GM10266 (cell line): ENCODE results near the gene ARPC1B.
"Not testable (repeated sequence)": the region's sequence is repeated elsewhere in the genome, so short reads cannot be mapped to it uniquely, and the experiment has no call there.

Experiments used
- DNase-seq: peaks from one replicate; pipeline ENCODE4 v3.0.0; 2012; ENCODE audit errors: extremely low spot score
- TF ChIP-seq, protein P1 (sequence below): IDR thresholded peaks from 2 replicates; pipeline ENCODE4 v1.5.1; 2012; ENCODE audit warnings: mild to moderate bottlenecking, low read depth; ENCODE audit not compliant: control insufficient read depth, insufficient read depth; ENCODE audit errors: missing control alignments

The ARPC1B gene

DNA sequence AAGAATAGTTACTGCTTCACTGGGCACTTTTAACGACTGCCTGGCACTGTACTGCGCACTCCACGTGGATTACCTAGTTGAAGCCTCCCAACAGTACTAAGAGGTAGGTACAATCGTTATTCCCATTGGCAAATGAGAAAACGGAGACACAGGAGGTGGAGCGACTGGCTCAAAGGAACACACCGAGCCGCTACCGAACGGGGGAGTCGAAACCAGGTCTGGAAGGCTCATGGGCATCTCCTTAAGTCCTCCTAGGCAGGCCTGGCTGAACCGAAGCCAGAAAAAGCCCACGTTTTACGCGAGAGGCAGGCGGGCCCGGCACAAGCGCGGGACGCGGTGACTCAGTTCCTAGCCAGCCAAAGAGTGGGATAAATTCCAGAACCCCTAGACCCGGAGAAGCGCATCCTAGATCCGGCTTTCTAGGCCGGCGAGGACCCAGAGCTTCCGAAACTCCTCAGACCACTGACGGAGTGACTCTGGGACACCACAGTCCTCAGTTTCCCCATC lies 33.4 kb downstream of the ARPC1B start:
- no peak for DNase-seq
- TF ChIP-seq, protein P1, sequence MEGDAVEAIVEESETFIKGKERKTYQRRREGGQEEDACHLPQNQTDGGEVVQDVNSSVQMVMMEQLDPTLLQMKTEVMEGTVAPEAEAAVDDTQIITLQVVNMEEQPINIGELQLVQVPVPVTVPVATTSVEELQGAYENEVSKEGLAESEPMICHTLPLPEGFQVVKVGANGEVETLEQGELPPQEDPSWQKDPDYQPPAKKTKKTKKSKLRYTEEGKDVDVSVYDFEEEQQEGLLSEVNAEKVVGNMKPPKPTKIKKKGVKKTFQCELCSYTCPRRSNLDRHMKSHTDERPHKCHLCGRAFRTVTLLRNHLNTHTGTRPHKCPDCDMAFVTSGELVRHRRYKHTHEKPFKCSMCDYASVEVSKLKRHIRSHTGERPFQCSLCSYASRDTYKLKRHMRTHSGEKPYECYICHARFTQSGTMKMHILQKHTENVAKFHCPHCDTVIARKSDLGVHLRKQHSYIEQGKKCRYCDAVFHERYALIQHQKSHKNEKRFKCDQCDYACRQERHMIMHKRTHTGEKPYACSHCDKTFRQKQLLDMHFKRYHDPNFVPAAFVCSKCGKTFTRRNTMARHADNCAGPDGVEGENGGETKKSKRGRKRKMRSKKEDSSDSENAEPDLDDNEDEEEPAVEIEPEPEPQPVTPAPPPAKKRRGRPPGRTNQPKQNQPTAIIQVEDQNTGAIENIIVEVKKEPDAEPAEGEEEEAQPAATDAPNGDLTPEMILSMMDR = no peak

DNA sequence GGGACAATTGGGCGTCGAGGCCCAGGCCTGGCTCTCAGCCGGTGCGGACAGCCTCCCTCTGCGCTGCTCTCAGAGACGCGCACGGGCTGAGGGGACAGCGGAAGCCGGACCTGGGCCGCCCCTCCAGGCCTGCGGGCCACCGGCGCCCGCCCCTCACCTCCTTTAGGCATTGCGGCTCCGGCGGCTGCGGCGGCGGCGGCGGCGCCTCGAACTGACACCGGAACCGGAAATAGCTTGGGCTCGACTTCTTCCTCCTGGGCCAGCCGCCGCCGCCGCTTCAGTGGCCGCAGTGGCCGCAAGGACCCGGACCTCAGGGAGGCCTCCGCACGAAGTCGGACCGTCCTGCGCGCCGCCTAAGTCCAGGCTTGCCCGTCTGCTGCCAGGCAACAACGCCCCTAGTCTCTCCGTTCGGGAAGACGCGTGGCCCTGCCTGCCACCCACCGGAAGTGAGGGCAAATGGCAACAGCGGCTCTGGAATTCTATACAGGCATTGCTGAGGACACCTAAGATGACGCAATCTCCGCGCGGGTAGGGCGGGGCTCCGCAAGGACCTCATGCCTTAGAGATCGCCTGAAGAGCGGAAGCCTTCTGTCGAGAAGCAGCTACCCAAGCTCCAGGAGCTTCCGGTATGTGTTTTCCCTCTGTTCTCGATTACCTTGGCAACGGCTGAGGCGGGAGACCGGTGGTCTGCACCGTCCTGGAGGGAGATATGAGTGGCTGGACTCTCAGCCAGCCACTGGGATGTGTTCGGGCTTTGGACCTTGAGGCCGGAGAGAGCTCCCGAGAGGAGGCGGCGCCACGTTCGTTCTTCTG lies 34.1 kb downstream of the ARPC1B start, which contains the start of the genes BUD31 and PDAP1:
Gene BUD31, plus strand, starts transcription at position 591 of the 813 bp plus-strand sequence. CDS start 2,124 bp downstream, outside the sequence.
Gene PDAP1, minus strand, starts transcription at position 219 of the 813 bp plus-strand sequence. Its CDS starts 49 bp downstream, at position 170.
- DNase-seq = peak; percentile 96
- TF ChIP-seq, protein P1 = peak; percentile 13

DNA sequence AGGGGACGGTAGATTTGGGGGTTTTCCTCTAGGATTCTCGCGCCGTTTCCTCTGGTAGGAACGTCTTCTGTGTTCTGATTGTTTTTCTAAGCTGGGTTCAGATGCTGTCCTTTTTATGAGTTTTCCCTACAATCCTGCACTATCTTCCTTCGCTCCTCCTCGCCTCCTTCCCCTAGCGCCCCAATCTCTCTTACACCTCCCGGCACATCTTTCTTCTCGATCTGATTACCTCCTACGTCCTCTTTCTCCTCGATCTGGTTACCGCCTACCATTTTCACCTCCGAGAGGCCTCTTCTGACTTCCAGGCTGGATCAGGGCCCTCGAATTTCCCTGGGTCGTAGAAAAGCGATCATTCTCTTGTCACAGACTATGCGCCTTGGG lies 34.7 kb downstream of the ARPC1B start:
- no peak for DNase-seq

DNA sequence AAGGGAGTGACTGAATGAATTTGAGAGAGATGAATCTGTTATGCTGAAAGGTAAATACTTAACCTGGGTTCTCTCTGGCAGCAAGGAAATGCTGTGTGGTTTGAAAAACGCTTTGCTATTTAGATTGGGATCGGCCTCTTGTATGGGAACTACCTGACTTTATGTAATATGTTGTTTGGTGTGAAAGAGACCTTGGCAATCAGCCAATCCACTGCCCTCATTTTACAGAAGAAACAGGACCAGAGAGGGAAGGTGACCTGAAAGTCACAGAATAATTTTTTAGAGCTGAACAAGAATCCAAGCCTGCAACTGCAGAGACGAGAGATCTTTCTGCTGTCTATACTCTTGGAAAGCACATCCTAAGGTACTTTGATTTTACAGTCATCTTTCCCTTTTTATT lies 35.3 kb downstream of the ARPC1B start:
- no peak for DNase-seq
- TF ChIP-seq, protein P1 = no peak

More for the DNA sequence above, 34.7 kb downstream of the ARPC1B start:
- TF ChIP-seq, protein P1 = no peak

DNA sequence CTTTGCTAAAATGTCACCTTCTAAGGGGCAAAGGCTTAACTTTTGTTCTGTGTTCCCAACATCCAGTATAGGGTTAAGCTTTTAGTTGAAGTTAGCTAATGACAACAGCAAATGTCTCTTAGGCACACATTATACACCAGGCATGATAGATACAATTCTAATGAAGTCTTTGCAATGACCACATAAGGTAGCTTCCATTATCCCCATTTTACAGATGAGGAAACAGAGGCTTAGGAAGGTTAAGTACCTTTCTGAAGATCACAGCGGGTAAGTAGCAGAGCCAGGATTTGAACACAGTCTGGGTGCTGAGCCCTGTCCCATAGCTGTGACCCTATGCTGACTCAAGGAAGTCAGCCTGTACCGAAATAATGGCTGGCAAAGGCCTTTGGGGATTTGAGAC lies 36.1 kb downstream of the ARPC1B start:
- DNase-seq = no peak
- TF ChIP-seq, protein P1 = no peak

DNA sequence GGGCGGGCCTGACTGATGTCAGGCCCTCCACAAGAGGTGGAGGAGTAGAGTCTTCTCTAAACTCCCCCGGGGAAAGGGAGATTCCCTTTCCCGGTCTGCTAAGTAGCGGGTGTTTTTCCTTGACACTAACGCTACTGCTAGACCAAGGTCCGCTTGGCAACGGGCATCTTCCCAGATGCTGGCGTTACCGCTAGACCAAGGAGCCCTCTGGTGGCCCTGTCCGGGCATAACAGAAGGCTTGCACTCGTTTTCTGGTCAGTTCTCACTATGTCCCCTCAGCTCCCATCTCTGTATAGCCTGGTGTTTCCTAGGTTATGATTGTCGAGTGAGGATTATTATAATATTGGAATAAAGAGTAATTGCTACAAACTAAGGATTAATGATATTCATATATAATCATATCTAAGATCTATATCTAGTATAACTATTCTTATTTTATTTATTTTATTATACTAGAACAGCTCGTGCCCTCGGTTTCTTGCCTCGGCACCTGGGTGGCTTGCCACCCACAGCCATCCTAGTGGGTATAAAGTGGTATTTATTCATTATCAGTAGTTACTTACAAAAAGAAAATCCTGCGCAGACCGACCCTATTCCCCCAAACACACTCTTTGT lies 41.1 kb downstream of the ARPC1B start:
- not testable (repeated sequence) for DNase-seq
- TF ChIP-seq, protein P1 = peak; percentile 43
